CD14-positive monocyte (primary cell): ENCODE results near the gene ZBTB7C. TPM values are rescaled to one million over a fixed set of nuclear protein-coding genes. Genes with fewer than 3 reads are reported as not detected.

Experiments used
- DNase-seq, 3 donors: peaks; one replicate each; pipeline ENCODE4 v3.0.0-alpha.2; 2011 to 2022
- H2AFZ ChIP-seq: 2 replicates; pipeline ENCODE4 v1.6.0; 2012; ENCODE audit warnings: mild to moderate bottlenecking, low read depth, low read length, inconsistent platforms; ENCODE audit not compliant: insufficient read depth, poor library complexity, severe bottlenecking
- H3K27ac ChIP-seq, 2 donors: 1 replicate in 1 of 2; 2 replicates in 1 of 2; pipeline ENCODE4 v1.5.1; 2012 to 2013; ENCODE audit warnings: low read length in 2 of 2, control low read depth in 1 of 2, inconsistent platforms in 1 of 2, low read depth in 1 of 2, mild to moderate bottlenecking in 1 of 2
- H3K27me3 ChIP-seq, 2 donors: one replicate each; pipeline versions ENCODE4 v1.6.0 to v1.6.1; 2011 to 2013; ENCODE audit warnings: low read length in 2 of 2; ENCODE audit not compliant: control insufficient read depth in 2 of 2, insufficient read depth in 2 of 2
- H3K36me3 ChIP-seq, 2 donors: replicated peaks in 1 of 2; 1 replicate in 1 of 2; 2 replicates in 1 of 2; pipeline versions ENCODE4 v1.5.1 to v1.6.1; 2012 to 2013; ENCODE audit warnings: low read length in 2 of 2, control low read depth in 1 of 2, inconsistent platforms in 1 of 2, mild to moderate bottlenecking in 1 of 2; ENCODE audit not compliant: insufficient read depth in 2 of 2, control insufficient read depth in 1 of 2
- H3K4me1 ChIP-seq, 2 donors: 1 replicate in 1 of 2; 2 replicates in 1 of 2; pipeline versions ENCODE4 v1.5.1 to v1.6.1; 2012 to 2013; ENCODE audit warnings: low read length in 2 of 2, control low read depth in 1 of 2, inconsistent platforms in 1 of 2, mild to moderate bottlenecking in 1 of 2, moderate library complexity in 1 of 2; ENCODE audit not compliant: insufficient read depth in 2 of 2, control insufficient read depth in 1 of 2
- H3K4me2 ChIP-seq: replicated peaks from 2 replicates; pipeline ENCODE3; 2012; ENCODE audit warnings: low read length, moderate library complexity, mild to moderate bottlenecking; ENCODE audit not compliant: poor library complexity, severe bottlenecking; ENCODE audit errors: extremely low read depth
- H3K4me3 ChIP-seq, 3 experiments: fragments of 200-600 bp in 1 of 3; sonication (generic) in 1 of 3; replicated peaks in 1 of 3; 1 replicate in 2 of 3; 2 replicates in 1 of 3; pipeline ENCODE4 v1.5.1; 2011 to 2013; ENCODE audit warnings: low read length in 3 of 3, mild to moderate bottlenecking in 3 of 3, control low read depth in 2 of 3, low read depth in 2 of 3, inconsistent platforms in 1 of 3, moderate library complexity in 1 of 3
- H3K79me2 ChIP-seq: 2 replicates; pipeline ENCODE4 v1.6.0; 2012; ENCODE audit warnings: mild to moderate bottlenecking, control low read depth, inconsistent platforms, low read length, moderate library complexity; ENCODE audit not compliant: insufficient read depth
- H3K9ac ChIP-seq: 2 replicates; pipeline ENCODE4 v1.6.0; 2017; ENCODE audit warnings: low read length, mild to moderate bottlenecking; ENCODE audit not compliant: insufficient read depth, poor library complexity, severe bottlenecking
- H3K9me3 ChIP-seq, 2 donors: replicated peaks in 1 of 2; 1 replicate in 1 of 2; 2 replicates in 1 of 2; pipeline versions ENCODE4 v1.5.1 to v1.6.1; 2012 to 2013; ENCODE audit warnings: low read length in 2 of 2, control low read depth in 1 of 2; ENCODE audit not compliant: control insufficient read depth in 1 of 2, insufficient read depth in 1 of 2
- H4K20me1 ChIP-seq: 2 replicates; pipeline ENCODE4 v1.6.0; 2012; ENCODE audit warnings: mild to moderate bottlenecking, low read length, control low read depth, moderate library complexity; ENCODE audit not compliant: insufficient read depth
- H3K27ac Mint-ChIP-seq, 7 donors: one replicate each; pipeline ENCODE4 v1.8.0; 2020; ENCODE audit warnings: mild to moderate bottlenecking in 7 of 7, mixed read lengths in 7 of 7, moderate library complexity in 6 of 7, inconsistent platforms in 2 of 7
- H3K27me3 Mint-ChIP-seq, 3 donors: one replicate each; pipeline ENCODE4 v1.8.0; 2021 to 2022; ENCODE audit warnings: low read depth in 3 of 3, mild to moderate bottlenecking in 3 of 3, mixed read lengths in 3 of 3, moderate library complexity in 3 of 3, inconsistent platforms in 1 of 3
- H3K36me3 Mint-ChIP-seq, 2 donors: one replicate each; pipeline ENCODE4 v1.8.0; 2020; ENCODE audit warnings: mixed read lengths in 2 of 2, inconsistent platforms in 1 of 2, mild to moderate bottlenecking in 1 of 2
- H3K4me1 Mint-ChIP-seq: one replicate; pipeline ENCODE4 v1.8.0; 2020; ENCODE audit warnings: mild to moderate bottlenecking, mixed read lengths
- H3K4me3 Mint-ChIP-seq, 2 donors: one replicate each; pipeline ENCODE4 v1.8.0; 2020; ENCODE audit warnings: mild to moderate bottlenecking in 2 of 2, mixed read lengths in 2 of 2, moderate library complexity in 1 of 2
- H3K9me3 Mint-ChIP-seq, 7 donors: one replicate each; pipeline ENCODE4 v1.8.0; 2020 to 2022; ENCODE audit warnings: mixed read lengths in 7 of 7, mild to moderate bottlenecking in 6 of 7, moderate library complexity in 6 of 7, inconsistent platforms in 2 of 7
- WGBS: methylation state at CpG from one replicate; pipeline ENCODE4 v1.1.5; 2013; ENCODE audit warnings: missing lambda C conversion rate; ENCODE audit not compliant: insufficient coverage; 5-methylcytosine and 5-hydroxymethylcytosine counted together
- intact Hi-C, 2 donors: fragments of 100-400 bp; cut with micrococcal nuclease; formaldehyde crosslinking; loops; one replicate each; pipeline versions ENCODE4 v1.15.0 to v1.15.1; 2023
- polyA plus RNA-seq, 3 donors: library from polyadenylated mRNA; depleted of rRNA in 1 of 3; unstranded in 2 of 3; stranded (reverse) in 1 of 3; fragments of 300-500 nt in 2 of 3; fragments of >200 nt in 1 of 3; fragmentation: Illumina TruSeq in 2 of 3; gene quantifications; 1 replicate in 2 of 3; 2 replicates in 1 of 3; pipeline ENCODE4 v1.2.3, GENCODE V29; 2012 to 2021
- TF ChIP-seq, protein P1 (sequence below): fragments of 200-600 bp; IDR thresholded peaks from one replicate; pipeline ENCODE4 v1.8.0; 2022; ENCODE audit warnings: antibody characterized with exemption, mild to moderate bottlenecking

Gene ZBTB7C
- polyA plus RNA-seq, 3 donors: 0.03 to 0.09 TPM; not detected in 1

DNA sequence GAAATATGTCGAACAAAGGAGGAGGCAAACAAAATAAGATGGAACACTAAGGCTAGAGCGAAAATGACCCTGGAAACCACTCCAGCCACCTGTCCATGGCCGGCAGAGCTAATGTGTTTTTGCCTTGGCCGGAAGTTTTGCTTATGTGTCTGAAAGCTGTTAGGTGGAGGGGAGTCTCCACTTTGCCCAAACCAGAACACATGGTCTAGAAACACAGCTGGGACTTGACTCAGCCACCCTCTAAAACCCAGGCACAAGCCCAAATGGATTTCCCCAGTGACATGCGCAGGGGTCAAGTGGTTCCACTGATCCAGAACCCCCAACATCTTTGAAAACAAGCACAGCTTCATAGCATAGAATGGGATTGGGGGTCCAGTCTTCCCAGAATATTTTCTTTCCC, 159.3 kb downstream of the ZBTB7C start:
- no peak for DNase-seq
- Histone ChIP-seq H3K4me1 (no peaks in the 10 kb centered on the region), H3K9me3 (no peaks in the 10 kb centered on the region), H2AFZ (no peak overlapping the region), H3K27me3 (peaks cover 0 to 6% of the 10 kb centered on the region in 2 donors), H3K4me3 (no peak overlapping the region), H3K79me2 (no peaks in the 10 kb centered on the region), H3K27ac (no peak overlapping the region), H3K9ac (no peak overlapping the region), H3K4me2 (no peak overlapping the region), H4K20me1 (no peaks in the 10 kb centered on the region), H3K36me3 (no peaks in the 10 kb centered on the region)
- intact Hi-C loops: no loop called here
- Mint-ChIP-seq H3K27ac (no peak overlapping the region), H3K9me3 (peaks cover 0 to 6% (median 1%) of the 10 kb centered on the region in 7 donors), H3K27me3 (peaks cover 5 to 13% (median 12%) of the 10 kb centered on the region in 3 donors), H3K4me3 (no peak overlapping the region), H3K36me3 (no peaks in the 10 kb centered on the region), H3K4me1 (no peaks in the 10 kb centered on the region)
- TF ChIP-seq, protein P1, sequence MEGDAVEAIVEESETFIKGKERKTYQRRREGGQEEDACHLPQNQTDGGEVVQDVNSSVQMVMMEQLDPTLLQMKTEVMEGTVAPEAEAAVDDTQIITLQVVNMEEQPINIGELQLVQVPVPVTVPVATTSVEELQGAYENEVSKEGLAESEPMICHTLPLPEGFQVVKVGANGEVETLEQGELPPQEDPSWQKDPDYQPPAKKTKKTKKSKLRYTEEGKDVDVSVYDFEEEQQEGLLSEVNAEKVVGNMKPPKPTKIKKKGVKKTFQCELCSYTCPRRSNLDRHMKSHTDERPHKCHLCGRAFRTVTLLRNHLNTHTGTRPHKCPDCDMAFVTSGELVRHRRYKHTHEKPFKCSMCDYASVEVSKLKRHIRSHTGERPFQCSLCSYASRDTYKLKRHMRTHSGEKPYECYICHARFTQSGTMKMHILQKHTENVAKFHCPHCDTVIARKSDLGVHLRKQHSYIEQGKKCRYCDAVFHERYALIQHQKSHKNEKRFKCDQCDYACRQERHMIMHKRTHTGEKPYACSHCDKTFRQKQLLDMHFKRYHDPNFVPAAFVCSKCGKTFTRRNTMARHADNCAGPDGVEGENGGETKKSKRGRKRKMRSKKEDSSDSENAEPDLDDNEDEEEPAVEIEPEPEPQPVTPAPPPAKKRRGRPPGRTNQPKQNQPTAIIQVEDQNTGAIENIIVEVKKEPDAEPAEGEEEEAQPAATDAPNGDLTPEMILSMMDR: no peak
- 90% methylated on average over 2 of the region's 5 CpGs for WGBS

DNA sequence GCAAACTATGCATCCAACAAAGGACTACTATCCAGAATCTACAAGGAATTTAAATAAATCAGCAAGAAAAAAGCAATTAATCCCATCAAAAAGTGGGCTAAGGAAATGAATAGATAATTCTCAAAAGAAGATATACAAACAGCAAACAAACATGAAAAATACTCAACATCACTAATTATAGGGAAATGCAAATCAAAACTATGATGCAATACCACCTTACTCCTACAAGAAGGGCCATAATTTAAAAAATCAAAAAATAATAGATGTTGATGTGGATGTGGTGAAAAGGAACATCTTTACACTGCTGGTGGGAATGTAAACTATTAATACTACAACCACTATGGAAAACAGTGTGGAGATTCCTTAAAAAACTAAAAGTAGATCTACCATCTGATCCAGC, 164.7 kb downstream of the ZBTB7C start:
- Mint-ChIP-seq H3K4me3 (no peak overlapping the region), H3K27ac (no peak overlapping the region), H3K9me3 (peaks cover 0 to 18% (median 3%) of the 10 kb centered on the region in 7 donors), H3K4me1 (no peaks in the 10 kb centered on the region), H3K27me3 (peaks cover 4 to 17% (median 10%) of the 10 kb centered on the region in 3 donors), H3K36me3 (no peaks in the 10 kb centered on the region)
- H3K9me3 ChIP-seq: no peaks in the 10 kb centered on the region
- no peak for DNase-seq
- no peak overlapping the region for H3K4me3 ChIP-seq
- no peaks in the 10 kb centered on the region for H3K79me2 ChIP-seq
- H3K9ac ChIP-seq: no peak overlapping the region
- H2AFZ ChIP-seq: no peak overlapping the region
- H3K4me1 ChIP-seq: no peaks in the 10 kb centered on the region
- H3K4me2 ChIP-seq: no peak overlapping the region
- H3K36me3 ChIP-seq: no peaks in the 10 kb centered on the region
- H3K27ac ChIP-seq: no peak overlapping the region
- intact Hi-C loops: no loop called here
- TF ChIP-seq, protein P1: no peak
- peaks cover 0 to 5% of the 10 kb centered on the region in 2 donors for H3K27me3 ChIP-seq
- H4K20me1 ChIP-seq: no peaks in the 10 kb centered on the region
